PC-9 (cell line): ENCODE data around the gene GRB7.

Source experiments
- CTCF ChIP-seq: fragments of 200-600 bp; sonication (generic); conservative IDR thresholded peaks from 2 replicates; pipeline ENCODE4 v1.6.1; 2017; ENCODE audit warnings: mixed run types, antibody characterized with exemption, mild to moderate bottlenecking, moderate library complexity
- EZH2 ChIP-seq: fragments of 200-600 bp; sonication (generic); IDR thresholded peaks from 2 replicates; pipeline ENCODE4 v1.8.0; 2017; ENCODE audit warnings: antibody characterized with exemption, low read depth

GRCh38 chr17:39699818-39700147, 38.0 kb upstream of the GRB7 start, which contains the start of gene ERBB2:
- no peak for TF ChIP-seq CTCF
- no peak for TF ChIP-seq EZH2
